Stimulated activated CD8-positive, alpha-beta memory T cell treated with anti-CD3 and anti-CD28 coated beads, Interleukin-2, amount 100 ng/mL, for 1 hour (primary cell): Measurements from ENCODE around the gene RELT.
"Not testable (repeated sequence)": the region's sequence is repeated elsewhere in the genome, so short reads cannot be mapped to it uniquely, and the experiment has no call there.

ENCODE experiments used
- DNase-seq, 2 donors: peaks; one replicate each; pipeline ENCODE4 v3.0.0-alpha.2; 2020; ENCODE audit warnings: low read depth in 2 of 2

Gene RELT

DNA sequence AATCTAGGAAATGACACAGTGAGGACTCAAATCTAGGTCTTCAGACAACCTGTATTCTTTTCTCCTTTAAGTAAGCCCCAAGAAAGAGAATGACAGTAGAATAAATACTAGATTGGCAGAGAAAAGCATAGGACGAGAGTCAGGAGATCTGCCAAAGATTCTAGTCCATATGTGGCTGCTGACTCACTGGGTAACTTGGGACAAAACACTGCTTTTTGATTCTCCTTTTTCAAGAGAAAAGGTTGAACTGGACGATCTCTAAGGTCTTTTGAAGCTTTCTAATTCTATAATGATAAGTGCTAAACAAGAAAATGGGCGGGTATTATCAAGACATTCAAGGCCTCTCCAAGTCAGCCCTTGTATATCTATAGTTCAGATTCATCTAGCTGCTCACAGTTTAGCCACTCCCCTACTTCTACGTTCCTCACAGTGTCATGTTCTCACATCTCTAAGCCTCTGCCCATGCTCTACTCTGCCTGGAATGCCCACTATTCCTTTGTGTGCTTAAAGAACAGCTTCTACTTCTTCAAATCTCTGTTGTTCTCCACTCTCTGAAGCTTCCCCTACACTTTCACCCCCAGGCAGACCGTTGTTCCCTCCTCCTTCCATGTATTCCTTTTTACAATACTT lies 53.0 kb downstream of the RELT start:
- DNase-seq, result no peak

DNA sequence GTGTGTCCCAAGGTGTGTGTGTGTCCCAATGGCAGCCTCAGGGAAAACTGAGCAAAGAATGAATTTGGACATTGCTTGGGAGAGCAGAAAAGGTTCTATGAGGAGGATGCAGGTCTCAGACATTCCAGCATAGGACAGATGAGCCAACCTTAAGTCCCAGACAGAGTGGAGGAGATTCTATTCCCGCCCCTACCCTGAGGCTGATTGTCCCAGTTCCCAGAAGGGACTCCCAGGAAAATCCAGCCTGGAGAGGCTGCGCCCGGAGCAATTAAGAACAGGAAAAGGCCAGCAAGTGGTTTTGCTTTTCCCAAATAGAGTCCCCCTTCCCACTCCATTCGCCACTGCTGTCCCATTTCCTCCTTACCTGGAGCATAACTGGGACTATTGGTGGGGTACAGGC lies 54.1 kb downstream of the RELT start:
- DNase-seq, result no peak

DNA sequence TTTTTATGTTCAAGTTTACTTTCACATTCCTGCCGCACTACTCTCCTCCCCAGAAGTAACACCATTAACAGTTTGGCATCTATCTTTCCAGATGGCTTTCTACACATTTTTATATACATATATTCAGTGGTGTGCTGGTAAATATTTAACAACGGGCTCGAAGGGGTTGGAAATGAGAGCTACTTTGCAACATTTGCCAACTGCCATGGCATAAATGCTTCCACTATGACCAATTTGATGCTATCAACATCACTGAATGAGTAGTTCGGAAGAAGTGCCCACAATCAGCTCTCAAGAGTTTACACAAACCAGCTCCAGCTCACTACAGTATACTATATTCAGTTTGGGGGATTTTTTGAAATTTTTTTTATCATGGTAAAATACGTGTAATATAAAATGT lies 55.2 kb downstream of the RELT start:
- DNase-seq, result no peak

DNA sequence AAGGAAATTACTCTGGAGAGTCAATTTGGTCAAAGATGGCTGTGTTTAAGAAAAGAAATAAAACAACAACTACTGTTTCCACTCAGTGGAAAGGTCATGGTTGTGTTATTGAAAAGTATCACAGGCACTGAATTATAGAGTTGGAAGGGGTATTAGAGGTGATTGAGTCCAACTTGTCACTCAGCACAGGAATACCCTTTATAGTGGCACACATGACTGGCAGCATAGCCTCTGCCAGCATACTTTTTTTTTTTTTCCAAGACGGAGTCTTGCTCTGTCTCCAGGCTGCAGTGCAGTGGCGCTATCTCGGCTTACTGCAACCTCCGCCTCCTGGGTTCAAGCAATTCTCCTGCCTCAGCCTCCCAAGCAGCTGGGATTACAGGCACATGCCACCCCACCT lies 60.7 kb downstream of the RELT start:
- DNase-seq, result not testable (repeated sequence)

DNA sequence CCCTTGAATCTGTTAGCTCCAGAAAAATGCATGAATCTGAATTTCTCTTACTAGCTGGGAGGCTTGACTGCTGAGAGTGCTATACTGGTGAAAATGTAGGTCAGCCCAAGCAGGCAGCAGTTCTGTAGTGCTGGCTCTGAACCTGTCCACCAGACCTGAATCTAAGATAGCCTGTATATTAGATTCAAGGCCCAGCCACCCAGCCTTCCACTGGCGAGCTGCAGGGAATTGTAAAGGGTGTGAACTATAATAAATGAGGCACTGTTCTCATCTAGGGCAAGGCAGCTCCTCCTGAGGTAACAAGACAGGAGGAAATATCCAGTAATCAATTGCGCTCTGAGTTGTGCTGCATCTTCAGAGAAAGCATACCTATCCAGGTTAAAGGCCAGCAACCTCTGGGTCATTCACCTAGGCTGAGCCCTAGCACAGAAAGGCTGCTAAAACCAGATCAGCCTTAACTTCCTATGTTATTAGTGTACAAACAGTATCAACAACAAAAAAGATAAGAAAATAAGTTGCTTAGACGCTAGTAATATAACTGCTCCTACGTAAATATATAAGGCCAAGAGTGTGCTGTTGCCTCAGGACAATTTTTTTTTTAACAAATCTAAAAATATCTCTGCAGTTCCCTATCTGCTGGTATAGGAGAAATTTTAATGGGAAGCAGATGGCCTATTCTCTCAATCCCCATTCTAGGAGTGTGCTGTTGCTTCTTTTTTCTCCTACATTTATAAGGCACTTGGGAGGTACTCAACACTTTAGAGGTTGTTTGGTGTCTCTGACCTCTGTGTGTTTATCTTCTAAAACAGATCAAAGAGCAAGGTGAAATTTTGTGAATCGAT lies 63.0 kb downstream of the RELT start:
- no peak for DNase-seq

DNA sequence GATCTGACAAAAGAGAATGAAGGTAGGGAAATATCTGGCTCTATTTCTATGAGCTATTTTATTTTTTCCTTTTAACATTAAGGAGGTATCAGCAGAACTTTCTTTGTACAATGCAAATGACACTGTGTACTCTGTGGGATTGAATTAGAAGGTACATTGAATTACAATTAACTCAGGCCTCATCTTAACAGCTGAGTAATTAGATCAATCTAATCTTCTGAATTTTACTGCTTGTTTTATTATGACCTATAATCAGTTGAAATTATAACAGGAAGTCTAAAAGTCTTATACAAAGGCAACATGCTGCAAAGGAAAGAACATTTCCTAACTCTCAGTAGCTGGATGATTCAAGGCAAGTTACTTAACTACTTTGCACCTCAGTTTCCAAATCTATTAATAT lies 69.8 kb downstream of the RELT start:
- no peak for DNase-seq

DNA sequence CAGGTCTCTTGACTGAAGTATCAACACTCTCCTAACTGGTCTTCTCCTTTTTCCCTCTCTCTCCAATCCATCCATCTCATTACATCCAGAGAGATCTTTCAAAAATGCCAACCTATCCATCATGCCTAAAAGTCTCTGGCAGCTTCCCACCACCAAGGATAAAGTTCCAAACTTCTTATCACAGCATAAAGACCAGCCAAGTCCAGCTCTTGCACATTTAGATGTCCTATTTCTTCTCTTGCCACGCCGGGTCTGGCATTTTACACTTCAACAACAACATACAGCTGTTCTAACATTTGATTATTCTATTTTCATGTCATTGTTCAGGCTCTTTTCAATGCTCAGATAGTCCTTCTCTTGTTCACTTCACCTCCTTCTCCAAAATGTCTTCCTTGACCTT lies 70.6 kb downstream of the RELT start:
- DNase-seq, result no peak
